GM04503 (cell line): ENCODE measurements around the gene PLEKHA5.
"Not testable (repeated sequence)": the region's sequence is repeated elsewhere in the genome, so short reads cannot be mapped to it uniquely, and the experiment has no call there.

ENCODE experiments used
- DNase-seq: peaks from one replicate; pipeline ENCODE4 v3.0.0-alpha.2; 2012; ENCODE audit warnings: low read depth

Gene PLEKHA5

DNA sequence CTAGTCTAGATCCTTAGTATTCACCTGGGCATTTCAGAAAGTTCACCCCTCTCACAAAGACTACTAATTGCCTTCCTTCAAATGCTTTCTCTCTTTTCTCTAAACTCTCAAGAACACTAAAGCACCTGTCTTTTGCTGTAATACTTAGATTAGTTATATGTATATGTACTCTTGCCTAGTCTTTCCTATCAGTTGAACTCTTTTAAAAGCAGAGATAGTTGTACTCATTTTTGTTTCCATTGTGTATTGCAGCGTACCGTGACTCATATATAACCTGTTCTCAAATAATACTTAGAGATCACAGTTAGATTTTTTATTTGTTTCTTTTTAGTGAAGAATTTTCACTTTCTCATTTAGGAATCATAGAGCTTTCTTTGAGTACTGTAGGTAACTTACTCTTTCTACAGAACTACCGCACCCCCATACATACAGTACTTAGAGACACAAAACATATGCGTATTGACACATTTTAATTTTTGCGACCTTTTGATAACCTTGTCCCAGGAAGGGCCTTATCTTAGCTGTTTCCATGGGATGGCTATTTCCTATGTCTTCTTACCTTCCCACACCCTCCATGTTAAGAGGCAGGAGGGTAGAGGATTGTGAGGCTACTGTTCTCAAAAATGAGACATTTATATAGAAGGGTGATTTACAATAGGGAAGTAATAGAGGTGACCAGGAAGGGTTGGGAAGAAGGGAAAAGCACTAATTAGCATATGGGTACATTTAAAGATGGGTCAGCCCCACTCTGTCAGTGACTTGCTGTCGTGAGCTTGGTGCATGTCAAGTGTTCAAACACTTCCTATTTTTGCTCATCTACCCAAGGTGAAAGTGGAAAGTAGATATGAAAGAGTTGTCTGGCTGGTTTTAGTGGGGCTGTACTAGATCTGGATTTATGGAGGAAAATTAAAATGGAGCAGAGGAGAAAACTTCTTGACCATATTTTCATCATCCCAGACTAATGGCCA, 74.3 kb downstream of the PLEKHA5 start:
- no peak for DNase-seq

DNA sequence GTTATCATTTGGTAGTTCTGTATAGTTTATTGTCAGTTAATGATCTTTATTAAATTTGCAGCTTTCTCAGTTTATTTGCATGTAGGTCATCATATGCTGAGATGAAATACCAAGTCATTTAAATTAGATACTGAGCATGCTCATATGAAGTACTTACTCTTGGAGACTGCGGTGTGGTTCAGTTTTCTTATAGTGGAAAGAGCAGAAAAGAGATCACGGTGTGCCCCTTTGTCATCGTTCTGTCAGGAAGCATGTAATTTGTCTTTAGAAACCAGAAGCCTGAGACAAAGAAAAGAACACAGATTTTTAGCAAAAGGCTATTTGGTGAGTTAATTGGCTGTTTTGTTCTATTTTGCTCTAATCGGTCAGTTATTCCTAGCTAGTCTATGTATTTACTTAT, 75.6 kb downstream of the PLEKHA5 start:
- DNase-seq, result no peak

DNA sequence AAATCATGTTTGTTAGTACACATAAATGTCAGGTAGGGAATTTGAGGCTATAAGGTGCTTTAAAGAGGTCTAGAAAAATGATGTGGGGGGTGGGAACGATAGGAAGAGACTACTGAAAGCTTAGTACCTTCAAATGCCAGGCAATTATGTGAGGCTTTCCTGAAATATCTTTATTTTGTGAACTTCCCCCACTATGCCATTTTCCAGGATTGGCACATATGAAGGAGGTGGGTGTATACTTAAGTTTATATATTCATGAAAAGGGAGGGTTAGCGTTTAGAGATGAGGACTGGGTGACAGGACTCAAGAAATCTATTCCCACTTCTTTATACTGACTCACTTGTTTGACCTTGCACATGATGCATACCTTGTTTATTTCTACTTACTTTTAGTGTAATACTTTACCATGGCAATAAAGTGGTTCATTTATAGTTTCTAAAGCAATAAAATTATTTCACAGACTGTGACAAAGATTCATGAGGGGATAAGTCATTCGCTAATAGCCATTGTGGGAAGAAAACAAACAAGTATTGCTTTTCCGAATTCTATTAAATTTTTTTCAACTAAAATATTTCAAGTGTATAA, 77.1 kb downstream of the PLEKHA5 start:
- no peak for DNase-seq

DNA sequence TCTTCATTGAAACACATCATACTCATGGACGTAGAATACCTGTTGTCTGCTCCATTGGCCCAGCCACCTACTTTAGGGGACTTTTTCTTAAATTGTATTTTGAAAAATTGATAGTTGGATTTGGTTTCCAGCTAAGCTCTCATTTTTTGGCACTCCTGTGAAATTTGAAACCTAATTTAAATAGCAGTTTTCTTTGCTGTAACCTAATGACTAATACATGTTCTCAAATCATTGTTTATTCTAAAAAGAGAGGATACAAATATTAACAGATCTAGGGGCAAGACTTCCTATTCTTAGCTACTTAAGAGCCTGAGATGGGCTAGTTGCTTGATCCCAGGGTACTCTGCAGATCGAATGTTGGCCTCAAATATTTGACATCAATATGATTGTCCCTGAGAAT, 78.9 kb downstream of the PLEKHA5 start:
- no peak for DNase-seq

DNA sequence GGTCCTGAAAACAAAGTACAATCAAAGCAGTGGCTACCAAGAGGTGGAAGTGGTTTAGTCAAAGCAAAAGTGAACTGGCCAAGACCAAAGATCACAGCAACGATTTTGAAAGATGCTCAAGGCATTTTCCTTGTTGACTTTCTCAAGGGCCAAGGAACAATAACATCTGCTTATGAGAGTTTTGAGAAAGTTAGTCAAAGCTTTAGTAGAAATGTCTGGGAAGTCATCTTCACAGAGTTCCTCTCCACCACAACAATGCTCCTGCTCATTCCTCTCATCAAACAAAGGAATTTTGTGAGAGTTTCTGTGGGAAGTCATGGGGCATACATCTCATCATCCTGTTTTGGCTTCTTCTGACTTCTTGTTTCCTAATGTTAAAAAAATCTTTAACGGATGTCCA, 80.1 kb downstream of the PLEKHA5 start:
- no peak for DNase-seq

DNA sequence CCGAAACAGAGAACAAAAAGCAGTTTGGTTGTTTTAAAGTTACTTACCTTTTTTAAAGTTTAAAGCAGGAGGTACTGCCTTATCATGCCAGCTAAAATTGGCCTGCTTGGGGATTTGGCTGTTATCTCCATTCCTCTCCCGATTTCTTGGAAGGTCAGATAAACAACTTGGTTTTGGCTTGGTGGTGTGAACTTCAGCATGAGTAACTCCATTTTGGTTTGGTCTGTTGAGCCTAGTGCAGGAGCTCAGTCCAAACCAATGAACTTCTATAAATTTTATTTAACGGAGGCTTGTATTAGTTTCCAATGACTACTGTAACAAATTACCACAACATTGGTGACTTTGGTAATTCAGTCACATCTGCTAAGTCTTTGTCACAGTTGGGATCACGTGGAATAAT, 82.3 kb downstream of the PLEKHA5 start:
- no peak for DNase-seq

DNA sequence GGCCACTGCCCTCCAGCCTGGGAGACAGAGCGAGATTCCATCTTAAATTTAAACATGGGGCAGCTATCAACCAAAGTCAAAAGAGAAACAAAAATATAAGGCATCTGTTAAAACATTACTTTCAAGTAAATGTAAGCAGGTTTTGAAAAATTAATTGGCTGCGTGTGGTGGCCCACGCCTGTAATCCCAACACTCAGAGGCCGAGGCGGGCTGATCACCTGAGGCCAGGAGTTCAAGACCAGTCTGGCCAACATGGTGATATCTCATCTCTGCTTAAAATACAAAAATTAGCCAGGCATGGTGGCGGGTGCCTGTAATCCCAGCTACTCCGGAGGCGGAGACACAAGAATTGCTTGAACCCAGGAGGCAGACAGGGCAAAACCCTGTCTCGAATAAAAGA, 82.7 kb downstream of the PLEKHA5 start:
- no peak for DNase-seq

DNA sequence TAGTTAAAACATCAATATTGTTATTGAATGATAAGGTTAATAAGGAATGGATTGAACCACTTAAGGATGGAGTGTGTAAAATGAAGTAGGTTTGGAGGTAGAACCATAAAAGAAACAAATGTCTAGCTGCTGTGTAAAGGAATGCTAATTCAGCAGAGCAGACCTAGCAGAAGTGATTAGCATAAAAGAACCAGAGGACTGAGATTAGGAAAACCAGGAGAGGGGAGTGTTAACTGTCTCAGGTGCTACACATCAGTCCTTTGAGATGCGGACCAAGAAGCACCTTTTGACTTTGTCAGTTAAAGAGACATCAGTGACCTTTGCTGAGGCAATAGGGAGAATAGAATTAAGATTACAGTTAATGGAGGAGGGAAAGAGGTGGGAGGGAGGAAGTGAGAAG, 84.5 kb downstream of the PLEKHA5 start:
- no peak for DNase-seq

DNA sequence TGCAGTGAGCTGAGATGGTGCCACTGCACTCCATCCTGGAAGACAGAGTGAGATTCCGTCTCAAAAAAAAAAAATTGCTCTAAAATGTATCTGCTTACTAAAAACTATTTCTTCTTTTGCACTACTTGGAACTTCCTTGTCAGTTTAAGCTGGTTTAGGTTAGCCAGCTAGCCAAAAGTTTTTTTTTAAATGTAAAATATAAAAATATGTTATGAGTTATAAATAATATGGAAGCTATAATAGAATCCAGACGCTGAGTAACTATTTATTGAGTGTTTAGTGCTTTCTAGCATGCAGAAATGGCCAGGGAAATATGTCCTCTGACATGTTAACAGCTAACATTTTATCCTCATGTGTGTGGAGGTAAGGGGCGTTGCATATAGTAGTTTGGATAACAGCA, 85.6 kb downstream of the PLEKHA5 start:
- DNase-seq, result no peak

DNA sequence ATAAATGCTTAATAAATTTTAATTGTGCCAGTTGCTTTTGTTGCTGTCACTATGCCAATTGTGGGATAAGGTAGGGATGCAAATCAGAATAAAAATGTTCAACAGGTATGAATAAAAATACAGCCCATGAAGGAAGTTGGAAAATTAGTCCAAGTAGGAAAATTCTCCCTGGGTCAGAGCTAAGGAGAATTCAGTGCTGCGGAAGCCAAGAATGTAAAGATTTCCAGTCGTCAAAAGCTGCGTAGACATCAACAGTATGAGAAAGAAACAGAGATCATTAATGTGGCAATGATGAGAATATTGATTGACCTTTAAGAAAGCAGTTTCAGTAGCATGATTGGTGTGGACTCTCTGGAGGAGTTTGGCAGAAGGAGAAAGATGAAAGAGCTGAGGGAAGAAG, 87.9 kb downstream of the PLEKHA5 start:
- no peak for DNase-seq

DNA sequence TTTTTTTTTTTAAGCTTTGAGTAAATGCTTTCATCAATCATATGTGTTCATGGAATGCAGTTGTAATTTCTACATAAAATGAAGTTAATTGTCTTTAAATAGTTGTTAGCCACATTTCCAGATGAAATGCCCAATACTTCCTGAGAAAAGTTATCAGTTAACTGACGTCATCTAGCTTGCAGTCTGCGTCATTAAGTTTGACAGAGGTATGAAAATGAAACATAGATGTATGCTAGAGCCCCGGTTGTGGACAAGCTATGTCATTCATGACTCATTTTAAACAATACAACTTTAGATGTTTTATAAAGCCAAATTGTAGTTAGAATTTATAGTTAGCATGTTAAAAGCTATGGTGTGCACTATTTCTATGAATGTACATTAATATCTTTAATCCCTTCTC, 90.7 kb downstream of the PLEKHA5 start:
- no peak for DNase-seq

DNA sequence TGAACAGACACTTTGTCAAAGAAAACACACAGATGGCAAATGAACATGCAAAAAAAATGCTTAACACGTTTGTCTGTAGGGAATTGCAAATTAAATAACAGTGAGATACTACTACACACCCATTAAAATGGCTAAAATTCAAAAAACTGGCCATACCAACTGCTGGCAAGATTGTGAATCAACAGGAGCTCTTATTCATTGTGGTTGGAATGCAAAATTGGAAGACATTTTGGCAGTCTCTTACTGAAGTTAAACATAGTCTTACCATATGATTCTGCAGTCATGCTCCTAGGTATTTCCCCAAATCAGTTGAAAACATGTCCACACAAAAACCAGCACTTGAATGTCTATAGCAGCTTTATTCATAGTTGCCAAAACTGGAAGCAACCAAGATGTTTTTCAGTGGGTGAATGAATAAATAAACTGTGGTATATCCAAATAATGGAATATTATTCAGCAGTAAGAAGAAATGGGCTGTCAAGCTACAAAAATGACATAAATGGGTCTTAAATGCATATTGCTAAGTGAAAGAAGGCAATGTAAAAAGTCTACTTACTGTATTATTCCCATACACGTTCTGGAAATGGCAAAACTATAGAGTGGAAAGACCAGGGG, 91.4 kb downstream of the PLEKHA5 start:
- no peak for DNase-seq

DNA sequence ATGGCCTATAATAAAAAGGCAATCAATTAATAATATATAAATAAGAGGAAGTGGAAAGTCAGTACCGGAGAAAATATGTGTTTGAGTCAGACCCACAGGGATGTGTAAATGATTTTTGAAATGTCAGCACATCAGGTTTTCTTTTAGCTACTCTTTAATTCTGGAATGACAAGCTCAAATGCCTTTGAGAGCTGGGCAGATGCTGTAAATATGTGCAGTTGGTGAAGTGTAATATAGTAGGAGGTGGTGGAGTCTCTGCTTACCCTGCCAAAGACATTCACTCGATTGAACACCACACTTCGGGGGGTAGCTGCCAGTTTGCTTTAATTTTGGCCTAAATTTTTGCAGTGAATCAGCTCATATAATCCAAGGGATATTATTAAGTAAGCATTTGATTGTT, 93.0 kb downstream of the PLEKHA5 start:
- DNase-seq, result no peak

DNA sequence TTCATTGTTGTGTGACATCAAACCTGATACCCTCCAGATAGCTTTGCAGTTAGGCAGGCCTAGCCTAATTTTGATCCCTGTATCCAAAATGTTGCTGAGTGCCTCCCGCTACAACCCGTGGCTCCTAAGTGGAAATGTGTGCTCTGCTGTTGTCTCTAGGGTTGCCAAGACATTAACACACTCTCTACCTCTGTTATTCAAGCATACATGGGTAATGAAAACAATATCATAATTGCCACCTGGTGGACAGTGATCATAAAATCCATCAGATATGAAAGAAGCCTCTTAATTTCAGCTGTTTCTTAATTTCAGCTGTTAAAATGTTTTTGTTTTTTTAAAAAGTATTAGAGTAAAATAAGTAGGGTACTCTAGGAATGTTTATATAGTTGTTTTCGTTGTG, 93.5 kb downstream of the PLEKHA5 start:
- DNase-seq, result no peak

DNA sequence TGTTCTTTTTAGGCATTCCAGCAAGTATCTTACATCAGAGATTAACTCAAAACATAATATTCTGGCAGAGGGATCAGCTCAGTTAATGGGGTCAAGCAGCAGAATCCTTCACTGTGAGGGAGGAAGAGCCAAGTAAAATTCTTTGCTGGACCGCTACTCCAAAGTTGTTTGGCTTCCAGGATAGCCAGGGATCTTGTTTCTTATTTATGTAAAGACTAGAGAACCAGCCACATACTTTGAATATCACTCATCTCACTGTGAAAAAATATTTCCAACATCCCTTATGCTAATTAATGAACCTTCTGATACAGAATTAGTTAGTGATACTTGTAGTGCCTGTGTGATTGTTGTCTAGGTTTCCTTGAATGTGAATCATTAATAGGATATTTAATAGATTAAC, 94.2 kb downstream of the PLEKHA5 start:
- DNase-seq, result no peak

DNA sequence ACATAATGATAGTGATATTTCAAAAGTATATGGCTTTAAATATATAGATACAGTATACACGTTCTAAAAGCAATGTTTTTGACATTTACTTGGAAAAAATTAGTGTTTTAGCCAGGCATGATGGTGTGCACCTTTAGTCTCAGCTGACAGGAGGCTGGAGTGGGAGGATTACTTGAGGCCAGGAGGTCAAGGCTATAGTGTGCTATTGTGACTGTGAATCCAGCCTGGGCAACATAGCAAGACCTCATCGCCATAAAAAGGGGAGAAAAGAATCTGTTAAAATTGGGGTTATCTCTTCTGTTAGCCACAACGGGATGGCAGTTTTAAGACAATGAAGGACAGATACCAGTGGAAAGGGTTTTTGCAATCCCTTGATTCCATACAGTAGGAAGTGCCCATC, 95.2 kb downstream of the PLEKHA5 start:
- no peak for DNase-seq

DNA sequence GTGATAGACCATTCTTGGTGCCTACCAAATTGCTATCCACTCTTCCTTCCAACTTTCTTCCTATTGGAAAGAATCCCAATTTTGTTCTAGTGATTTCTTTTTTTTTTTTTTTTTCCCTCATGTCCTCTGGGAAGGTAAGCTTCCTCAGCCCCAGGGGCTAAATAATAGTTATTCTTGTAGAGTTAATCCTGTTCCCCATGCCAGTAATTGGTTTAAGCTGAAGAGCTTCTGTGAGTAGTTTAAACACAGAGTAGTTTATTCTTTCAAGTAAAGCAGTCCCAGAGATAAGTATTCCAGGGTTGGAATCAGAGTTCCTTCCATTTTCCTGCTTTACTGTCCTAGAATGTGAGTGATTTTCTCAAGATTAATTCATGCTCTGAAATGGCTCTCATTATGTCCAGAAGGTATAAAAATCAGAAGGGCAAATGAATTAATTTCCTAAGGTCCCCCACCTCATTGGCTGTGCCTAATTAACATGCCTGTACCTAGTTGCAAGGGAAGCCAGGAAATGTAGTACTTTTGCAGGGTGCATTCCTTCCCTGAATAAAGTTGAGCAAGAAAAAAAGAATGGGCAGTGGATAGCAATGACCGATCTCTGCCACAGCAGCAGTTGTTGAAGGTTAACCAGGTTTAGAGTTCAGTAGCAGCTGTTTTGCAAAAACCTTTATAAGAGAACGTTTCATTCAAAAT, 97.8 kb downstream of the PLEKHA5 start:
- no peak for DNase-seq

DNA sequence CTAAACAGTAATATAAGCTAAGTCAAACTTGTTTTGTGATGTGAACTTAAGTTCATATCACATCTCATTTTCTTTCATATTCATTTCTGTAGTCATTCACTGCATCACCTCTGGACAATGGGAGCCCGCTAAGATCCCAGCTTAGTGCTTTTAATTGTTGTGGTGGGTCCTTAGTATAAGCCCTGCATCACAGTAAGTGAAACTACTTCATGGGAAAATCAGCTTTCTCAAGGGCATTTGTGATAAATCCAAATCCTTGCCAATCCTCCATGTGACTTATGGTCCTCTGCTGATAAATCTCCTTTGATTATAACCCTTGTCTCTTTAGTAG, 98.3 kb downstream of the PLEKHA5 start:
- DNase-seq, result no peak

DNA sequence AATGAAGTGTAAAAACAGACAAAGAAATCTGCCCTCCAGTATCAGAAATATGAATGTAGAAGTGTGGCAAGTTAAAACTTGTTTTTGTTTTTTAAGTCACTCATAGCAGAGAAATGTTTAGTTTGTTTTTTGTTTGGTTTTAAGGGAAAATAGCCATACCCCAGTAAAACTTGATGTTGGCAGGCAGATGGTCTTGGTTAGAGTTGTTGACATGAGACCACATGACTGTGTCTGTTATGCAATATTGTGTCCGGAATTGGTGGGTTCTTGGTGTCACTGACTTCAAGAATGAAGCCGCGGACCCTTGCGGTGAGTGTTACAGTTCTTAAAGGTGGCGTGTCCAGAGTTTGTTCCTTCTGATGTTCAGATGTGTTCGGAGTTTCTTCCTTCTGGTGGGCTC, 99.5 kb downstream of the PLEKHA5 start:
- not testable (repeated sequence) for DNase-seq

DNA sequence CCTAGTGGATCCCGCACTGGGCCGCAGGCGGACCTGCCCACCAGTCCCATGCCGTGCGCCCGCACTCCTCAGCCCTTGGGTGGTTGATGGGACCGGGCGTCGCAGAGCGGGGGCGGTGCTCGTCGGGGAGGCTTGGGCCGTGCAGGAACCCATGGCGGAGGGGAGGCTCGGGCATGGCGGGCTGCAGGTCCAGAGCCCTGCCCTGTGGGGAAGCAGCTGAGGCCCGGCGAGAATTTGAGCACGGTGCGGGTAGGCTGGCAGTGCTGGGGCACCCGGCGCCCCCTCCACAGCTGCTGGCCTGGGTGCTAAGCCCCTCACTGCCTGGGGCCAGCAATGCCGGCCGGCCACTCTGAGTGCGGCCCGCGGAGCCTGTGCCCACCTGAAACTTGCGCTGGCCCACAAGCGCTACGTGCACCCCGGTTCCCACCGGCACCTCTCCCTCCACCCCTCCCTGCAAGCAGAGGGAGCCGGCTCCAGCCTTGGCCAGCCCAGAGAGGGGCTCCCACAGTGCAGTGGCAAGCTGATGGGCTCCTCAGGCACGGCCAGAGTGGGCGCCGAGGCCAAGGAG, 100.8 kb downstream of the PLEKHA5 start:
- no peak for DNase-seq

DNA sequence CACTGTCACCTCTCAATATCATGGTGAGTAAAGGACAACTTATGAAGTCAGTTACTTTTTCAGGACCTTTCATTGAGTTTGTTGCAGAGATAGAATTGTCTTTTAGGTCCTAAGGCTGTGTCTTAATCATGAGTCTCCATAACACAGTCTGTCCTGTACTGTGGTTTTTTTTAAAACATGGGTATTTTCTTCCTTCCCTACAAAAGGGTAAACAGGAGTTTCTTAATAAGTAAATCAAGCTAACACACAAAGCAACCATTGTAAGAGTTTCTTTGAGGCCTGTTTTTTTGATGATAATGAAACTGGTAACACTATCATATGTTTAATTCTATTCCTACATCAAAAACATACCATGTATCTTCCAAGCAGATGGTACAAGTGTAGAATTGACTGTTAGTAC, 101.4 kb downstream of the PLEKHA5 start:
- DNase-seq, result no peak

DNA sequence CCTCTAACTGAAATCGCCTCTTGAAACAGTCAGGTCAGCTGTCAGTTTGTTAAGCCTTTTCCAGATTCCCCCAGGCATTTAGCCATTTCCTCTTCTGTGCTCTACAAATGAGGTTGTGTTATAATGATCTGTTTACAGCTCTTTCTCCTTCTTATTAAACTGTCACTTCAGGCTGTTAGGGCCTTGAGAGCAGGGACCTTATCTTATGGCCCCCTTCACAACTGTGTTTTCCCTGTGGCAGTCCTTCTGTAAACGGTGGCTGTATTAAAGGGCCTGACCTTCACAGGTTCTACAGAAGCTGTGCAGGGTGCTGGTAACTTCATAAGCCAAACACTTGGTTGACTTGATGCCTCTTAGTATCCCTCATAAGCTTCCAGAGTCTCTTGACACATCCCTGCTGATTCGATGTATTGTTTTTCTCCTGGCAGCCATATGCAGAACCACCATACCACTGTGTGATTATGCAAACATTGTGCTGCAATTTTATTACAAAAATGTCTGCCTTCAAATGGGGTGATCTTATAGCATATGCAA, 104.7 kb downstream of the PLEKHA5 start:
- no peak for DNase-seq
